Endothelial cell of umbilical vein (primary cell): ENCODE results near the gene STH.

ENCODE experiments used
- CTCF ChIP-seq, 2 donors: IDR thresholded peaks; 1 replicate in 1 of 2; 2 replicates in 1 of 2; pipeline ENCODE4 v1.5.1; 2011; ENCODE audit warnings: low read length in 2 of 2, mild to moderate bottlenecking in 2 of 2, moderate library complexity in 2 of 2, control low read depth in 1 of 2, inconsistent platforms in 1 of 2, low read depth in 1 of 2; ENCODE audit not compliant: insufficient read depth in 1 of 2; ENCODE audit errors: extremely low read depth in 1 of 2
- EZH2 ChIP-seq: IDR thresholded peaks from 2 replicates; pipeline ENCODE4 v1.6.1; 2012; ENCODE audit warnings: borderline replicate concordance, low read depth, mild to moderate bottlenecking, moderate library complexity, low read length, inconsistent platforms; ENCODE audit not compliant: severe bottlenecking
- MYC ChIP-seq: IDR thresholded peaks from one replicate; pipeline ENCODE4 v1.6.1; 2011; ENCODE audit warnings: mild to moderate bottlenecking, low read depth, low read length
- POLR2A ChIP-seq: IDR thresholded peaks from 2 replicates; pipeline ENCODE4 v1.6.1; 2012; ENCODE audit warnings: low read depth, mild to moderate bottlenecking, control low read depth, low read length
- POLR2AphosphoS5 ChIP-seq: IDR thresholded peaks from 2 replicates; pipeline ENCODE4 v1.6.1; 2012; ENCODE audit warnings: low read depth, mild to moderate bottlenecking, control low read depth, low read length, moderate library complexity; ENCODE audit not compliant: insufficient read depth

GRCh38 chr17:45950888-45951287 is 48.2 kb upstream of the STH start:
- TF ChIP-seq POLR2A (no peak), POLR2AphosphoS5 (no peak), MYC (no peak), EZH2 (no peak), CTCF (IDR thresholded peaks at IDR 0.05; ENCODE audit: extremely low read depth in 1 of 2, insufficient read depth in 1 of 2, low read depth in 1 of 2, low read length in 2 of 2) (no peak)
